Adrenal gland (tissue), 12 donors: ENCODE data around the gene PPM1A. TPM values are rescaled to one million over a fixed set of nuclear protein-coding genes. Genes with fewer than 3 reads are reported as not detected.

ENCODE experiments used
- DNase-seq, 7 donors: peaks; one replicate each; pipeline ENCODE4 v3.0.0-alpha.2; 2019 to 2020
- H3K27ac ChIP-seq, 5 donors: fragments of 200-600 bp; sonication (generic) in 4 of 5; 1 replicate in 3 of 5; 2 replicates in 2 of 5; pipeline versions ENCODE4 v1.5.1 to v1.8.0; 2016 to 2020; ENCODE audit warnings: mild to moderate bottlenecking in 1 of 5
- H3K27me3 ChIP-seq: fragments of 200-600 bp; 2 replicates; pipeline ENCODE4 v1.8.0; 2021
- H3K36me3 ChIP-seq, 2 donors: fragments of 200-600 bp; replicated peaks in 1 of 2; 1 replicate in 1 of 2; 2 replicates in 1 of 2; pipeline versions ENCODE4 v1.5.1 to v1.8.0; 2018 to 2022
- H3K4me1 ChIP-seq, 2 donors: fragments of 200-600 bp; replicated peaks in 1 of 2; 1 replicate in 1 of 2; 2 replicates in 1 of 2; pipeline versions ENCODE4 v1.5.1 to v1.8.0; 2018 to 2021
- H3K4me3 ChIP-seq, 4 donors: fragments of 200-600 bp; sonication (generic) in 3 of 4; one replicate each; pipeline ENCODE4 v1.5.1; 2016 to 2018
- H3K9me3 ChIP-seq, 3 donors: fragments of 200-600 bp; sonication (generic) in 1 of 3; replicated peaks in 1 of 3; 1 replicate in 2 of 3; 2 replicates in 1 of 3; pipeline versions ENCODE4 v1.5.1 to v1.8.0; 2016 to 2021
- CTCF ChIP-seq, 6 experiments: fragments of 450-650 bp in 4 of 6; fragments of 200-600 bp in 2 of 6; sonication (generic) in 1 of 6; IDR thresholded peaks; 1 replicate in 5 of 6; 2 replicates in 1 of 6; pipeline versions ENCODE4 v1.5.1 to v1.8.0; 2016 to 2021; ENCODE audit warnings: antibody characterized with exemption in 6 of 6, mild to moderate bottlenecking in 2 of 6, moderate library complexity in 1 of 6
- POLR2A ChIP-seq, 2 donors: fragments of 450-650 bp; IDR thresholded peaks; one replicate each; pipeline ENCODE4 v1.6.1; 2017; ENCODE audit warnings: antibody characterized with exemption in 2 of 2, mild to moderate bottlenecking in 2 of 2, moderate library complexity in 1 of 2
- WGBS, 4 donors: extraction: QIAGEN DNeasy Blood & Tissue Kit in 2 of 4; methylation state at CpG; one replicate each; pipeline versions ENCODE4 v1.1.5 to v1.1.7; 2013 to 2017; 5-methylcytosine and 5-hydroxymethylcytosine counted together
- intact Hi-C, 2 donors: fragments of 100-400 bp; cut with DNase I; formaldehyde crosslinking; loops; one replicate each; pipeline versions ENCODE4 v1.14.1 to v1.15.0; 2022 to 2023
- polyA plus RNA-seq, 3 donors: library from polyadenylated mRNA; stranded (reverse); fragments of 200-250 nt in 2 of 3; fragments of 350-450 nt in 1 of 3; fragmentation: Illumina TruSeq in 1 of 3; extraction: RNeasy Lipid Tissue Mini Kit (QIAGEN cat#74804) in 1 of 3; gene quantifications; one replicate each; pipeline ENCODE4 v1.2.3, GENCODE V29; 2013 to 2014
- total RNA-seq, 9 donors: library from RNA; depleted of rRNA in 4 of 9; stranded (reverse); fragments of >200 nt in 4 of 9; fragments of 120-200 nt in 1 of 9; fragmentation: NEBNext Ultra II Directional in 1 of 9; extraction: Animal tissue kit (Norgen Biotek cat#: 25700) in 1 of 9; gene quantifications; one replicate each; pipeline versions ENCODE4 v1.1.0 to v1.2.4, GENCODE V29; 2013 to 2023
- donor health status: healthy with polysubstance abuse.
- donor health status: Bipolar disorder and iron deficiency.
- donor health status: DM: yes; HTN: yes; CAD: no.
- donor health status: DM: no; HTN: no; CAD: no.
- donor health status: DM: no; HTN: no; CAD: no.
- donor health status: DM: yes; HTN: yes; CAD: no.

PPM1A gene
- total and polyA plus RNA-seq, 12 donors, result 19.1 to 56.5 (median 34.2) TPM

DNA sequence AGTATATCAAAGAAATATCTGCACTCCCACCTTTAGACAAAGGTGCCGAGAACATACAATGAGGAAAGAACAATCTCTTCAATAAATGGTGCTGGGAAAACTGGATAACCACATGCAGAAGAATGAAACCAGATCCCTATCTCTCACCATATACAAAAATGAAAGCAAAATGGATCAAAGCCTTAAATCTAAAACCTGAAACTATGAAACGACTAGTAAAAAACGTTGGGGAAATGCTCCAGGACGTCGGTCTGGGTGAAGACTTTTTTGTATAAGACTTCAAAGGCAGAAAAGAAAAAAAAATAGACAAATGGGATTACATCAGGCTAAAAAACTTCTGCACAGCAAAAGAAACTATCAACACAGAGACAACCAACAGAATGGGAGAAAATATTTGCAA, 83.8 kb downstream of the PPM1A start:
- no peak for TF ChIP-seq POLR2A (IDR thresholded peaks at IDR 0.05)
- no peak for TF ChIP-seq CTCF (IDR thresholded peaks at IDR 0.05)
- intact Hi-C loops, result no loop called here
- Histone ChIP-seq H3K36me3 (no peaks in the 10 kb centered on the region), H3K4me3 (no peak overlapping the region), H3K9me3 (no peaks in the 10 kb centered on the region), H3K27me3 (peaks cover 2% of the 10 kb centered on the region), H3K4me1 (no peaks in the 10 kb centered on the region), H3K27ac (no peak overlapping the region)
- 48 to 56% (median 55%) methylated on average over 5 of the region's 5 CpGs for WGBS, 4 donors
- DNase-seq, result no peak

DNA sequence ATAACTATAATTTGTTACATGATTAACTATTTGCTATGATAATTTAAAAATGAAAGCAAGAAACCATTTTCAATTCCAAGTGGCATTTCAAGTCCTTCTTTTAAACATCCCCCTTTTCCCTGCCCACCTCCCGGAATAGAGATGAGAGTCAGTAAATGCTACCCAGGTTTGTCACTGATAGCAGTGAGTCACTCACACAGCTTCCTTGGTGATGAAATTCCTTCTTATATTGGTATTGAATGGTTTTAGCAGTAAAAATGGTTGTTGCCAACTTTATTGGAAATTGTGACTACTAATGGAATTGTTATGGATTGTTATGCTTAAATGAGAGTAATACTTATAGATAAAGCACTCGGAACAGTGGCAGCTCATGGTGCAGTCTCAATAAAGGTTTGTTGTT, 90.5 kb downstream of the PPM1A start:
- Histone ChIP-seq H3K27ac (no peak overlapping the region), H3K9me3 (no peaks in the 10 kb centered on the region), H3K36me3 (no peaks in the 10 kb centered on the region), H3K4me1 (no peaks in the 10 kb centered on the region), H3K4me3 (no peak overlapping the region), H3K27me3 (no peaks in the 10 kb centered on the region)
- no peak for DNase-seq
- TF ChIP-seq CTCF (IDR thresholded peaks at IDR 0.05), result no peak
- TF ChIP-seq POLR2A (IDR thresholded peaks at IDR 0.05), result no peak
- intact Hi-C loops, result no loop called here
- 70 to 82% (median 76%) methylated on average over 2 of the region's 2 CpGs for WGBS, 4 donors

- DNase-seq, result no peak
- intact Hi-C loops, result no loop called here
- Histone ChIP-seq H3K27me3 (no peaks in the 10 kb centered on the region), H3K36me3 (no peaks in the 10 kb centered on the region), H3K27ac (no peak overlapping the region), H3K9me3 (no peaks in the 10 kb centered on the region), H3K4me3 (no peak overlapping the region), H3K4me1 (no peaks in the 10 kb centered on the region)
- TF ChIP-seq POLR2A (IDR thresholded peaks at IDR 0.05), result no peak
- no peak for TF ChIP-seq CTCF (IDR thresholded peaks at IDR 0.05)
- WGBS, 4 donors, result 65 to 77% (median 69%) methylated on average over 6 of the region's 6 CpGs
Measured at GRCh38 chr14:60343571-60344071, 94.6 kb downstream of the PPM1A start.

- 64 to 78% (median 69%) methylated on average over 2 of the region's 2 CpGs for WGBS, 4 donors
Measured at GRCh38 chr14:60344751-60345150, 95.7 kb downstream of the PPM1A start.

More at GRCh38 chr14:60344751-60345150, 95.7 kb downstream of the PPM1A start:
- Histone ChIP-seq H3K4me1 (no peaks in the 10 kb centered on the region), H3K9me3 (no peaks in the 10 kb centered on the region), H3K4me3 (no peak overlapping the region), H3K36me3 (no peaks in the 10 kb centered on the region), H3K27me3 (no peaks in the 10 kb centered on the region), H3K27ac (no peak overlapping the region)
- no peak for TF ChIP-seq CTCF (IDR thresholded peaks at IDR 0.05)
- intact Hi-C loops, result loop anchor here in 1 of 2 donors (5.0 kb wide), 1 partner anchor 218 kb away; no protein-coding TSS in a partner anchor
- no peak for DNase-seq
